Psoas muscle (tissue), 8 donors: ENCODE results near the gene KDM5A. TPM values are rescaled to one million over a fixed set of nuclear protein-coding genes. Genes with fewer than 3 reads are reported as not detected.
"Not testable (repeated sequence)": the region's sequence is repeated elsewhere in the genome, so short reads cannot be mapped to it uniquely, and the experiment has no call there.

Source experiments
- ATAC-seq, 4 donors: fragments of 200-7000 bp; cut with Tn5 transposase; one replicate each; pipeline ENCODE4 v1.9.1; 2020; ENCODE audit warnings: moderate library complexity in 3 of 4, mild to moderate bottlenecking in 2 of 4
- DNase-seq, 2 donors: peaks; one replicate each; pipeline ENCODE4 v3.0.0-alpha.2; 2020
- H3K27ac ChIP-seq: fragments of 200-600 bp; one replicate; pipeline ENCODE4 v1.8.0; 2022
- H3K27me3 ChIP-seq, 3 donors: fragments of 200-600 bp in 1 of 3; one replicate each; pipeline versions ENCODE4 v1.6.1 to v1.8.0; 2013 to 2022; ENCODE audit warnings: low read length in 2 of 3, mild to moderate bottlenecking in 2 of 3, moderate library complexity in 1 of 3; ENCODE audit not compliant: insufficient read depth in 3 of 3
- H3K36me3 ChIP-seq, 2 donors: fragments of 200-600 bp in 1 of 2; one replicate each; pipeline versions ENCODE4 v1.6.1 to v1.8.0; 2013 to 2022; ENCODE audit warnings: low read depth in 1 of 2, mild to moderate bottlenecking in 1 of 2, moderate library complexity in 1 of 2; ENCODE audit not compliant: insufficient read depth in 1 of 2
- H3K4me1 ChIP-seq: fragments of 200-600 bp; one replicate; pipeline ENCODE4 v1.8.0; 2022
- H3K4me3 ChIP-seq: fragments of 200-600 bp; one replicate; pipeline ENCODE4 v1.8.0; 2022; ENCODE audit warnings: mild to moderate bottlenecking
- H3K9me3 ChIP-seq: fragments of 200-600 bp; one replicate; pipeline ENCODE4 v1.8.0; 2022
- WGBS, 3 donors: extraction: QIAGEN DNeasy Blood & Tissue Kit; methylation state at CpG; one replicate each; pipeline versions ENCODE4 v1.1.6 to v1.1.7; 2013; 5-methylcytosine and 5-hydroxymethylcytosine counted together
- intact Hi-C, 2 donors: fragments of 100-400 bp; cut with DNase I; formaldehyde crosslinking; loops; one replicate each; pipeline versions ENCODE4 v1.11.0 to v1.14.2; 2022
- polyA plus RNA-seq, 3 donors: library from polyadenylated mRNA; stranded (reverse); fragments of 200-250 nt; gene quantifications; one replicate each; pipeline ENCODE4 v1.2.3, GENCODE V29; 2013
- total RNA-seq, 4 donors: library from RNA; stranded (reverse); fragmentation: NEBNext Ultra II Directional in 2 of 4; extraction: Animal tissue kit (Norgen Biotek cat#: 25700) in 2 of 4; gene quantifications; one replicate each; pipeline versions ENCODE4 v1.2.1 to v1.2.4, GENCODE V29; 2021 to 2023
- TF ChIP-seq, protein P1 (sequence below): fragments of 200-600 bp; IDR thresholded peaks from one replicate; pipeline ENCODE4 v1.8.0; 2022; ENCODE audit warnings: antibody characterized with exemption
- donor health status: healthy with polysubstance abuse.
- donor health status: DM: no; HTN: no; CAD: no; lungs with moderate emphysema.
- donor health status: Bipolar disorder and iron deficiency.
- donor health status: healthy.
- donor health status: DM: yes; HTN: yes; CAD: no.
- donor health status: DM: no; HTN: no; CAD: no.
- donor health status: DM: no; HTN: no; CAD: no.
- donor health status: DM: yes; HTN: yes; CAD: no.

The KDM5A gene
- total and polyA plus RNA-seq, 7 donors = 4.0 to 49.5 (median 24.8) TPM

DNA sequence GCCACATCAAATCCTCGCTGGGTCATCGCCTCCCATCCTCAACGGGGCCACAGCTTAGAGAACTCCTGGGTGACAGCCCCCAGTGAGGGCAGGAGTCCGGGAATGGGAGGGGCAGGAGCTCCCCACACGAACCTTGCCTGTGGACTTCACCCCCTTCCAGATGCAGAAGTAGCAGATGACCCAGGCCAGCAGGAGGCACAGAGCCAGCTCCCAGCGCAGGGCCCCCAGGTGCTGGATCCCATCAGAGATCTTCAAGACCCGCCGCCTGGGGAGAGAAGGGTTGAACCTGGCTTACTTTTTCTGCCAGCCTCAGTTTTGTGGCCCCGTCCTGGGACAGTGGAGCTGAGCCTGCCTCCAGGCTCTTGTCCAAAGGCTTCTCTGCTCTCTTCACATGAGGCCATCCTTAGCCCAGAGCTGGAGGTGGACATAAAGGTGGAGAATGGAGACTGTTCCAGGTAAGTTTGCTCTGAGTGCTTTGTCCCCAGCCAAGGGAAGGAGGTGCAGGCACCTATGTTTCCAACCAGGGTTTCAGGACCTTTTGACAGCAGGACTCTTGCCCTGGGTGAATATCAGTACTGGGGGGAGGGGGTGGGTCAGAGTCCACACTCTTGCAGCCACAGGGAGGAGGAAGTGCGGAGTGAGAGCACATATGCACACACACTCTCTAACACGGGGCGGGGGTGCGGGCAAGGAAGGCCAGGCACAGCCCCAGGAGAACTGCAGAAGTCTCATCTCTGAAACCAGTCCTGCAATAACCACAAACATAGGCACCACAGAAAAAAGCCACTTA is 151.9 kb downstream of the KDM5A start:
- Histone ChIP-seq H3K36me3 (no peaks in the 10 kb centered on the region), H3K27ac (no peak overlapping the region), H3K27me3 (no peaks in the 10 kb centered on the region), H3K4me3 (no peak overlapping the region), H3K4me1 (peaks cover 17% of the 10 kb centered on the region), H3K9me3 (no peaks in the 10 kb centered on the region)
- DNase-seq (no peak), ATAC-seq (no peak)
- intact Hi-C loops = no loop called here
- TF ChIP-seq, protein P1, sequence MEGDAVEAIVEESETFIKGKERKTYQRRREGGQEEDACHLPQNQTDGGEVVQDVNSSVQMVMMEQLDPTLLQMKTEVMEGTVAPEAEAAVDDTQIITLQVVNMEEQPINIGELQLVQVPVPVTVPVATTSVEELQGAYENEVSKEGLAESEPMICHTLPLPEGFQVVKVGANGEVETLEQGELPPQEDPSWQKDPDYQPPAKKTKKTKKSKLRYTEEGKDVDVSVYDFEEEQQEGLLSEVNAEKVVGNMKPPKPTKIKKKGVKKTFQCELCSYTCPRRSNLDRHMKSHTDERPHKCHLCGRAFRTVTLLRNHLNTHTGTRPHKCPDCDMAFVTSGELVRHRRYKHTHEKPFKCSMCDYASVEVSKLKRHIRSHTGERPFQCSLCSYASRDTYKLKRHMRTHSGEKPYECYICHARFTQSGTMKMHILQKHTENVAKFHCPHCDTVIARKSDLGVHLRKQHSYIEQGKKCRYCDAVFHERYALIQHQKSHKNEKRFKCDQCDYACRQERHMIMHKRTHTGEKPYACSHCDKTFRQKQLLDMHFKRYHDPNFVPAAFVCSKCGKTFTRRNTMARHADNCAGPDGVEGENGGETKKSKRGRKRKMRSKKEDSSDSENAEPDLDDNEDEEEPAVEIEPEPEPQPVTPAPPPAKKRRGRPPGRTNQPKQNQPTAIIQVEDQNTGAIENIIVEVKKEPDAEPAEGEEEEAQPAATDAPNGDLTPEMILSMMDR = no peak
- WGBS, 3 donors = 84 to 89% (median 88%) methylated on average over 13 of the region's 13 CpGs

DNA sequence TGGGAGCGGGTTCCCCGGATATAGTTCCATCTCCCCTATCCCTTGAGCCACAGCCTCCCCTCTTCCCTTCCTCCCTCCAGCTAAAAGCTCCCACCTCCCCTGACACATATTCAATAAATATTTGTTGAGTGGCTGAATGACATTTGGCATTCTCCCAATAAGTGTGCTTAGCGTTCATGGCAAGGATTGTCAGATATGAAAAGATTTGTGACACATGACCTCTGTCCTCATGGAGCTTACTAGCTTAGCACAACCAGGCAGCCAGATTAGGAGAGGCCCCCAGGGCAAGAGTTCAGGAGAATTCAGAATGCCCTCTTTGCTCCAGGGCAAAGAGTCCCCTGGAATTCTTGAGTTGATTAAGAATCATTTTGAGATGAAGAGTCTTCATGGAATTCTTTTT is 152.7 kb downstream of the KDM5A start:
- TF ChIP-seq, protein P1 = no peak
- Histone ChIP-seq H3K9me3 (no peaks in the 10 kb centered on the region), H3K4me1 (peaks cover 17% of the 10 kb centered on the region), H3K4me3 (no peak overlapping the region), H3K27ac (no peak overlapping the region), H3K27me3 (no peaks in the 10 kb centered on the region), H3K36me3 (no peaks in the 10 kb centered on the region)
- no peak for DNase-seq
- intact Hi-C loops = no loop called here
- 72 to 86% (median 83%) methylated on average over 3 of the region's 3 CpGs for WGBS, 3 donors
- no peak for ATAC-seq

DNA sequence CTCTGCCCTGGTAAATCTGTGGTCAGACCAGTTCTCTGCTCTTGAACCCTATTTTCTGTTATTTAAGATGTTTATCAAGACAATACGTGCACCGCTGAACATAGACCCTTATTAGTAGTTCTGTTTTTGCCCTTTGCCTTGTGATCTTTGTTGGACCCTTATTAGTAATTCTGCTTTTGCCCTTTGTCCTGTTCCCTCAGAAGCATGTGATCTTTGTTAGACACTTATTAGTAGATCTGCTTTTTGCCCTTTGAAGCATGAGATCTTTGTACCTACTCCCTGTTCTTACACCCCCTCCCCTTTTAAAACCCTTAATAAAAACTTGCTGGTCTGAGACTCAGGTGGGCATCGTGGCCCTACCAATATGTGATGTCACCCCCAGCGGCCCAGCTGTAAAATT is 153.2 kb downstream of the KDM5A start:
- H3K9me3 ChIP-seq, intact Hi-C loops, ATAC-seq, H3K27me3 ChIP-seq, DNase-seq, H3K4me3 ChIP-seq, H3K36me3 ChIP-seq, H3K27ac ChIP-seq: not testable (repeated sequence)
- H3K4me1 ChIP-seq = peaks cover 17% of the 10 kb centered on the region
- 84 to 88% (median 85%) methylated on average over 4 of the region's 4 CpGs for WGBS, 3 donors

DNA sequence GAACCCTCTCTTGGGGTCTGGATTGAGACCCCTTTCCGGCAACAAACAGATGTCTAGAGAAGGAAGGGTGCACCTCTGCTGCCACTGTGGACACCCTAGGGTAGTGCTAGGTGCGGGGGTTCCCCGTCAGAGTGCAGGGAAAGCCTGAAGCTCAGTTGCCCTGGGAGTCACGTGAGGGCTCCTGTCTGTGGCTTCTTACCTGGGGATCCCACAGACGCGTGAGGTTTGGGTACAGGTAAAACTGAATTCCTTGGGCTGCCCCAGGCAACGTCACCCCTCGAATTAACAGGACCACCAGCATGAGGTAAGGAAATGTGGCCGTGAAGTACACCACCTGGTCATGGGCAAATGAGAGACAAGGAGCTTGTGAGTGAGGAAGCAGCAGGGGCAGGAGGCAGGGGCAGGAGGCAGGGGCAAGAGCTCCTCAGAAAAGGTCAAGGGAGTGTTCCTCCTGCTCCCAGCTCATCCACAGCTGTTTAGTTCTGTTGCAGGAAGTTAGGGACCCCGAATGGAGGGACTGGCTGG is 154.2 kb downstream of the KDM5A start:
- H3K27ac ChIP-seq = no peak overlapping the region
- ATAC-seq (no peak), DNase-seq (no peak)
- TF ChIP-seq, protein P1 = no peak
- no peak overlapping the region for H3K4me3 ChIP-seq
- H3K9me3 ChIP-seq = no peaks in the 10 kb centered on the region
- peaks cover 17% of the 10 kb centered on the region for H3K4me1 ChIP-seq
- 91 to 98% (median 96%) methylated on average over 10 of the region's 10 CpGs for WGBS, 3 donors
- H3K27me3 ChIP-seq = no peaks in the 10 kb centered on the region
- intact Hi-C loops = no loop called here
- no peaks in the 10 kb centered on the region for H3K36me3 ChIP-seq

DNA sequence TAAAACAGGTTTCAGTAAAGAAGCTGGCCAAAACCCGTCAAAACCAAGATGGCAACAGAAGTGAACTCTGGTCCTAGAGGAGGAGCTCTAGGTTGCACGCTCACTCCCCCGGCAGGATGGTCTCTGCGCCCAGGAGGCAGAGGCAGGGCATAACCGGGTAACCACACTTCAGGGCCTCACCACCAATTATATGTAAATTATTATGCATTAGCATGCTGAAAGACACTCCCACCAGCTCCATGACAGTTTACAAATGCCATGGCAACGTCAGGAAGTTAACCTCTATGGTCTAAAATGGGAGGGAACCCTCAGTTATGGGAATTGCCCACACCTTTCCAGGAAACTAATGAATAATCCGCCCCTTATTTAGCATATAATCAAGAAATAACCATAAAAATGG is 155.1 kb downstream of the KDM5A start:
- Histone ChIP-seq H3K27ac (peak overlapping the region; percentile 60), H3K9me3 (no peaks in the 10 kb centered on the region), H3K4me3 (no peak overlapping the region), H3K36me3 (no peaks in the 10 kb centered on the region), H3K27me3 (no peaks in the 10 kb centered on the region), H3K4me1 (peaks cover 17% of the 10 kb centered on the region)
- TF ChIP-seq, protein P1 = no peak
- intact Hi-C loops = no loop called here
- 76 to 86% (median 77%) methylated on average over 7 of the region's 7 CpGs for WGBS, 3 donors
- ATAC-seq (no peak), DNase-seq (no peak)
